ENCODE data around the gene CTIF.

The CTIF gene

DNA sequence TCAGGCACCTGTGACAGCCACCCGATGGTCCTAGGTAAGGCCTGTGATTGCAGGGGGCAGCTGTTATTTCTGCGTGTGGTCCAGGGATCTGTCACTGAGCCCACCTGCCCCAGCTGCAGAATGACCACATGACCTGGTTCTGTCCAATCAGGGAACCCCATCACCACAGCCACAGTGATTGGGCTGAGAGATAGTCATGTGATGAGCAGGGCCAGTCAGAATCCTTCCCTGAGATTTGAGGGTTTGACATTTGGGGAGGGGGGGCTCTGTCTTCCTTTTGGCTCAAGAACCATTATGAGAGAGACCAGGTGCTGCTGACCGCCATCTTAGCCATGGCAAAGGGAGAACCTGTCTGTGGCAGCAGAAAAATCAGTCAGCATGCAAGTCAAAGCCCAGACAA, 264.7 kb downstream of the CTIF start:
- FAIRE-seq = no peak

GRCh38 chr18:48803951-48804855, 265.4 kb downstream of the CTIF start:
- DNase-seq (ENCODE audit: insufficient read length, low spot score) (no peak), FAIRE-seq (no peak)
- TF ChIP-seq, protein P1, sequence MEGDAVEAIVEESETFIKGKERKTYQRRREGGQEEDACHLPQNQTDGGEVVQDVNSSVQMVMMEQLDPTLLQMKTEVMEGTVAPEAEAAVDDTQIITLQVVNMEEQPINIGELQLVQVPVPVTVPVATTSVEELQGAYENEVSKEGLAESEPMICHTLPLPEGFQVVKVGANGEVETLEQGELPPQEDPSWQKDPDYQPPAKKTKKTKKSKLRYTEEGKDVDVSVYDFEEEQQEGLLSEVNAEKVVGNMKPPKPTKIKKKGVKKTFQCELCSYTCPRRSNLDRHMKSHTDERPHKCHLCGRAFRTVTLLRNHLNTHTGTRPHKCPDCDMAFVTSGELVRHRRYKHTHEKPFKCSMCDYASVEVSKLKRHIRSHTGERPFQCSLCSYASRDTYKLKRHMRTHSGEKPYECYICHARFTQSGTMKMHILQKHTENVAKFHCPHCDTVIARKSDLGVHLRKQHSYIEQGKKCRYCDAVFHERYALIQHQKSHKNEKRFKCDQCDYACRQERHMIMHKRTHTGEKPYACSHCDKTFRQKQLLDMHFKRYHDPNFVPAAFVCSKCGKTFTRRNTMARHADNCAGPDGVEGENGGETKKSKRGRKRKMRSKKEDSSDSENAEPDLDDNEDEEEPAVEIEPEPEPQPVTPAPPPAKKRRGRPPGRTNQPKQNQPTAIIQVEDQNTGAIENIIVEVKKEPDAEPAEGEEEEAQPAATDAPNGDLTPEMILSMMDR (IDR thresholded peaks at IDR 0.05; ENCODE audit: insufficient read depth, missing control alignments) = no peak

More for the DNA sequence above, 264.7 kb downstream of the CTIF start:
- DNase-seq (ENCODE audit: insufficient read length, low spot score) = no peak
- TF ChIP-seq, protein P1 (IDR thresholded peaks at IDR 0.05; ENCODE audit: insufficient read depth, missing control alignments) = no peak

DNA sequence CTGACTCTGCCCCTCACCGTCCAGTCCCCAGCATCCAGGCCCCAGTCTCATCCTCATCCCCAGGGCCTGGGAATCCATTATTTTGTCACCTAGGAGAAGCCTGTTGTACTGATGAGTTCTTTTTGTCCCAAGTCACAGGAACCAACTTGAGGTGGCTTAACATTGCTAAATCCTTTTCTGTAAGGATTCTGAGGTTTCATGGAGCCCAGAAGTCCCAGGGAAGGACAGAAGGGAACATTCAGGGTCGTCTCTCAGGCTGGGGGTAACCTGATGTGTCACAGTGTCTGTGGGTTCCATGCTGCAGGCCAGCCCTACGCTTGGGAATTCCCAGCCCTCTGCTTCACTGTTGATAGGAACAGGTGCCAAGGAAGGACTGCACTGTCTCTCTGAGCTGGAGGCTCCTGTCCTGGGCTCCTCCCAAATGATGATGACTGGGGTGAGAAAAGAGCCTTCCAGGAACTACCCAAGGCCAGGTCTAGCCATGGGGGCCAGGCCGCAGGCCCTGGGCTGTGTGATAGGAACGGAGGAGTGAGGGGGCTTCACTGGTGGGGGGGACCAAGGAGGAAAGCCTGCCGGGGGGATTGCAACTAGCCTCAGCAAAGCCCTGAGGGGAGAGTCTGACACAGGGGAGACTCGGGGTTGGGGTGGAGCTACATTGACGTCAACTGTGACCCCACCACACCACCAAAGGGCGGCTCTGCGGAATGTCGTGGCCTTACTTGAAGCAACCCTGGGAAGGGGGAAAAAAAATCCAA, 266.2 kb downstream of the CTIF start:
- TF ChIP-seq, protein P1 (IDR thresholded peaks at IDR 0.05; ENCODE audit: insufficient read depth, missing control alignments) = no peak
- FAIRE-seq = no peak
- DNase-seq (ENCODE audit: insufficient read length, low spot score) = no peak

- FAIRE-seq = no peak
- DNase-seq (ENCODE audit: insufficient read length, low spot score) = no peak
- TF ChIP-seq, protein P1 (IDR thresholded peaks at IDR 0.05; ENCODE audit: insufficient read depth, missing control alignments) = no peak
Measured at GRCh38 chr18:48805826-48806535, 267.1 kb downstream of the CTIF start.

- DNase-seq (ENCODE audit: insufficient read length, low spot score) = no peak
- TF ChIP-seq, protein P1 (IDR thresholded peaks at IDR 0.05; ENCODE audit: insufficient read depth, missing control alignments) = no peak
- no peak for FAIRE-seq
Measured at GRCh38 chr18:48806551-48807261, 267.9 kb downstream of the CTIF start.

DNA sequence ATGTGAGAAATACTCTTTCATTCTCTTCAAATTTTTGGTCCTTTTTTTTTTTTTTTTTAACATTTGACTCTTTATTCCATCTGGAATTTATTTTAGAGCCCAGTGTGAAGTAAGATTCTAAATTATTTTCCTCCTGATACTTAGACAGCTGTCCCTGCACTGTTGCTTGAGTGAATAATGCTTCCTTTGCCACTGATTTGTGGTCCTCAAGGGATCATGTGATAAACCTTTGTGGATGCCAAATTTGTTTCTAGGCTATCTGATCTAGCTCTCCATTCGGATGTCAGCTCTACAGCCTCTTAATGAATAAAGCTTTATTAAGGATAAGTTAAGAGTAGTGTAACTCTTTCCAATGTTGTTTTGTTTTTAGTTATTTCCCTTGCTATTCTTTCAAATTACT, 269.6 kb downstream of the CTIF start:
- DNase-seq (ENCODE audit: insufficient read length, low spot score) (no peak), FAIRE-seq (peak; percentile 73)
- TF ChIP-seq, protein P1 (IDR thresholded peaks at IDR 0.05; ENCODE audit: insufficient read depth, missing control alignments) = no peak
